ENCODE data around the gene PCCA.

- TF ChIP-seq MAX (IDR thresholded peaks at IDR 0.05) (no peak), ESRRA (IDR thresholded peaks at IDR 0.05; ENCODE audit: borderline replicate concordance, low read length) (no peak), FOSL2 (IDR thresholded peaks at IDR 0.05) (no peak), FOSL2 (CRISPR knock-in tag; IDR thresholded peaks at IDR 0.05) (no peak), CTCF (IDR thresholded peaks at IDR 0.05) (no peak)
Observed at GRCh38 chr13:100124265-100124664, 35.4 kb downstream of the PCCA start.

Data from A549 (cell line).